GM21447 (cell line): ENCODE results near the gene C14orf39.
"Not testable (repeated sequence)": the region's sequence is repeated elsewhere in the genome, so short reads cannot be mapped to it uniquely, and the experiment has no call there.

Experiments used
- ATAC-seq: cut with Tn5 transposase; IDR thresholded peaks from one replicate; pipeline ENCODE4 v1.9.1; 2021; ENCODE audit not compliant: unreplicated experiment

C14orf39 gene

GRCh38 chr14:60495946-60496345 is 10.1 kb upstream of the C14orf39 start:
- no peak for ATAC-seq

- no peak for ATAC-seq
These were observed 4.4 kb upstream of the C14orf39 start for GRCh38 chr14:60490270-60490669.

GRCh38 chr14:60488175-60488574 is 2.3 kb upstream of the C14orf39 start:
- no peak for ATAC-seq

- no peak for ATAC-seq
These were observed 1.3 kb upstream of the C14orf39 start for GRCh38 chr14:60487211-60487610.

GRCh38 chr14:60485057-60485597 is 736 bp downstream of the C14orf39 start:
- no peak for ATAC-seq

- ATAC-seq, result no peak
These were observed 3.1 kb downstream of the C14orf39 start for GRCh38 chr14:60482743-60483142.

GRCh38 chr14:60480248-60480647 is 5.6 kb downstream of the C14orf39 start:
- ATAC-seq, result not testable (repeated sequence)

GRCh38 chr14:60455875-60456274 is 30.0 kb downstream of the C14orf39 start:
- ATAC-seq, result no peak

- no peak for ATAC-seq
These were observed 55.6 kb downstream of the C14orf39 start for GRCh38 chr14:60430276-60430675.

- ATAC-seq, result no peak
These were observed 65.8 kb downstream of the C14orf39 start for GRCh38 chr14:60420050-60420449.

- not testable (repeated sequence) for ATAC-seq
These were observed 88.3 kb downstream of the C14orf39 start for GRCh38 chr14:60397550-60397949.

GRCh38 chr14:60396718-60397343 is 89.0 kb downstream of the C14orf39 start:
- ATAC-seq, result no peak
